ENCODE measurements around the gene KRTAP2-1. TPM values are rescaled to one million over a fixed set of nuclear protein-coding genes. Genes with fewer than 3 reads are reported as not detected.
A peak's percentile ranks its signal among the peaks of the same experiment; 100 is the strongest.
"Not testable (repeated sequence)": the region's sequence is repeated elsewhere in the genome, so short reads cannot be mapped to it uniquely, and the experiment has no call there.

The KRTAP2-1 gene
- total RNA-seq, 1 experiment from 2014 or later, result not detected

DNA sequence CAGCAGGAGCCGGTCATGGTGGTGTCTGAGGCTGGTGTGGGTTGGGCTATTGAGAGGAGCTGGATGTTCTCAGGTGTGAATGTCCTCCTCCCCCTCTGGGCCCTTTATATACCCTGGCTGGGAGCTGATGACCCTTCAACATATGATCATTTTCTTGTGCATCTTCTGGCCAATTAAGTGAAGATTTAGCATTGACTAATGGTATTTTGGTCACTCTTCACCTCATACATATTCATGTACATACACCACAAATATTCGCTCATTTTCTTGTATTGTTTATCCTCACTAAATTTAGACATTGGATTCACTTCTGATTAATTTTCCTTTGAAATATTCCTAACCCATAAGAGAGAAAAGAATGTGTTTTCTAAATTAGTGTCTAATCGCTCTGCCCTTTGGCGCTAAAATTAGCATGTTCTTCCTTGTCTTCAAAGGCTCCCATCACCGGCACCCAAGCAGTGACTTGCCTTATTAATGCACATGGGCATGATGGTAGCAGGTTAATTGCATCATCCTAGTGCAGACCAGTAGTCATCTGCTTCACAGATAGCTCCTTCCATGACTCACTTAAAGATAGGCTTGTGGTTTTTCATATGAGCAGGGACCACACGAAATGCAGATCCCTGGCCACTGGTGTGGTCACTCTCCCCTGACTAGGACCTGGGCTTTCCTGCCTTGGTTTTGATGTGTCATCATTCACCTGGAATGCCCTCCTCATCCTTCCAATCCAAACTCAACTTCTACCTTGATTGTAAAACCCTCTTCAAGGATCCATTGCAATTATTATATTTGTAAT is 18.9 kb upstream of the KRTAP2-1 start, which contains the start of gene KRTAP2-4:
Gene KRTAP2-4 (minus strand): TSS at position 51 of the 796 bp plus-strand sequence. CDS start 34 bp downstream, at position 17.
- H3K27ac ChIP-seq (ENCODE audit: low read length), result peak within 1 kb of the TSS; percentile 75

DNA sequence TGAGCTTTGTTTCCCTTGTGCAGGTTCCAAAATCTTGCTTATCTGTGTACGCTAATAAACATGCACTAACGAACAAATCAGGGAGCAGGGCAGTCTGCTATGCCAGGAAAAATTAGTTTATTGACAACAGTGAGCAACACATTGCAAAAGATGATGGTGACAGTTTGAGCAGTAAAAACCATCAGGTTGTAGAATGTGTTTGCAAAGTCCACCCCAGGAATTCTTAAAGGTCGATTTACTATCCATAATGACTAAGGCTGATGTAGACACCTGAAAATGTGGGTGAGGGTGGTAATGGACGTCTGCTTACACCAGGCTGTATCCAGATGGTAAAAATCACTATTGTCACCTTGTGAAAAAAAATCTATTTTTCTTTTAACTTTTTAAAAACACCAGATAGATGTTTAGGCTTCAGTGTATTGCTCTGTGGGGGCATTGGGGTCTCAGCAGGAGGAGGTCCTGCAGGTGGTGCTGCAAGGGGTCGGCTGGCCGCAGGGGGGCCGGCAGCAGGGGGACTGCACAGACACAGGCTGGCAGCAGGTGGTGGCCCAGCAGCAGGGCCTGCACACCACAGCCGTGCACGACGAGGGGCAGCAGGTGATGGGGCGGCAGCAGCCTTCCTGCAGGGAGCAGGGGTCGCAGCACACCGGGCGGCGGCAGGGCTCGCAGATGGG is 18.0 kb upstream of the KRTAP2-1 start:
- intact Hi-C loops (cut with micrococcal nuclease), result loop anchor here (10.0 kb wide), 2 partner anchors 60 to 150 kb away; partner anchors contain the start of gene KRTAP3-1
- H3K36me3 ChIP-seq (ENCODE audit: low read depth, low read length); H3K9me2 ChIP-seq (replicated peaks; ENCODE audit: low read length); POLR2A ChIA-PET (ENCODE audit: unreplicated experiment); H3K4me3 ChIP-seq (ENCODE audit: low read length); ATAC-seq; H3K9ac ChIP-seq (ENCODE audit: low read length); H2AFZ ChIP-seq (ENCODE audit: low read length); H3K79me2 ChIP-seq (ENCODE audit: low read length); CTCF ChIA-PET; H3K27me3 ChIP-seq (ENCODE audit: low read length); H3K9me3 ChIP-seq (ENCODE audit: low read length); H3K4me2 ChIP-seq (ENCODE audit: low read length); H4K20me1 ChIP-seq (ENCODE audit: low read length); H3F3A ChIP-seq (ENCODE audit: low read length, unreplicated experiment); BruUV-seq (replicated peaks): not testable (repeated sequence)
- peak; percentile 58 for DNase-seq
- Histone ChIP-seq H3K27ac (ENCODE audit: low read length) (peak overlapping the region; percentile 43; the same call in 1 of the 2 replicates), H3K4me1 (ENCODE audit: insufficient read depth, low read length) (peaks cover 69% of the 10 kb centered on the region)

More for the DNA sequence above, 18.9 kb upstream of the KRTAP2-1 start, which contains the start of gene KRTAP2-4:
- no peaks in the 10 kb centered on the region for H3K9me2 ChIP-seq (replicated peaks; ENCODE audit: low read length)
- TF ChIP-seq, protein P1, sequence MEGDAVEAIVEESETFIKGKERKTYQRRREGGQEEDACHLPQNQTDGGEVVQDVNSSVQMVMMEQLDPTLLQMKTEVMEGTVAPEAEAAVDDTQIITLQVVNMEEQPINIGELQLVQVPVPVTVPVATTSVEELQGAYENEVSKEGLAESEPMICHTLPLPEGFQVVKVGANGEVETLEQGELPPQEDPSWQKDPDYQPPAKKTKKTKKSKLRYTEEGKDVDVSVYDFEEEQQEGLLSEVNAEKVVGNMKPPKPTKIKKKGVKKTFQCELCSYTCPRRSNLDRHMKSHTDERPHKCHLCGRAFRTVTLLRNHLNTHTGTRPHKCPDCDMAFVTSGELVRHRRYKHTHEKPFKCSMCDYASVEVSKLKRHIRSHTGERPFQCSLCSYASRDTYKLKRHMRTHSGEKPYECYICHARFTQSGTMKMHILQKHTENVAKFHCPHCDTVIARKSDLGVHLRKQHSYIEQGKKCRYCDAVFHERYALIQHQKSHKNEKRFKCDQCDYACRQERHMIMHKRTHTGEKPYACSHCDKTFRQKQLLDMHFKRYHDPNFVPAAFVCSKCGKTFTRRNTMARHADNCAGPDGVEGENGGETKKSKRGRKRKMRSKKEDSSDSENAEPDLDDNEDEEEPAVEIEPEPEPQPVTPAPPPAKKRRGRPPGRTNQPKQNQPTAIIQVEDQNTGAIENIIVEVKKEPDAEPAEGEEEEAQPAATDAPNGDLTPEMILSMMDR (conservative IDR thresholded peaks at IDR 0.05; ENCODE audit: low read depth, low read length), result no peak
- TF ChIP-seq EZH2phosphoT487 (IDR thresholded peaks at IDR 0.05; ENCODE audit: borderline replicate concordance, low read length) (no peak), EZH2 (IDR thresholded peaks at IDR 0.05; ENCODE audit: low read length, unreplicated experiment) (no peak)
- no peaks in the 10 kb centered on the region for H3K27me3 ChIP-seq (ENCODE audit: low read length)
- peaks cover 60% of the 10 kb centered on the region for H3K4me1 ChIP-seq (ENCODE audit: insufficient read depth, low read length)
- H3K4me3 ChIP-seq (ENCODE audit: low read length), result no peak within 1 kb of the TSS
- intact Hi-C loops (cut with micrococcal nuclease), result loop anchor here (10.0 kb wide), 2 partner anchors 61 to 149 kb away; partner anchors contain the start of gene KRTAP3-1
- H3F3A ChIP-seq (ENCODE audit: low read length, unreplicated experiment), result no peaks in the 10 kb centered on the region
- no peaks in the 10 kb centered on the region for H4K20me1 ChIP-seq (ENCODE audit: low read length)
- ChIA-PET CTCF (no interaction called here), POLR2A (ENCODE audit: unreplicated experiment) (no interaction called here)
- H3K36me3 ChIP-seq (ENCODE audit: low read depth, low read length), result no peaks in the 10 kb centered on the region
- no peak within 1 kb of the TSS for H2AFZ ChIP-seq (ENCODE audit: low read length)
- no peak within 1 kb of the TSS for H3K9ac ChIP-seq (ENCODE audit: low read length)
- DNase-seq (peak; percentile 83), ATAC-seq (peak; percentile 67)
- no peaks in the 10 kb centered on the region for H3K79me2 ChIP-seq (ENCODE audit: low read length)
- H3K4me2 ChIP-seq (ENCODE audit: low read length), result 0 out of 2 replicates have a peak within 1 kb of the TSS, but pooled peaks have one; percentile 34
- no TSS peak for BruUV-seq (replicated peaks)
- H3K9me3 ChIP-seq (ENCODE audit: low read length), result no peaks in the 10 kb centered on the region

- Histone ChIP-seq H3K4me1 (ENCODE audit: insufficient read depth, low read length) (peaks cover 76% of the 10 kb centered on the region), H3K27ac (ENCODE audit: low read length) (peak overlapping the region; percentile 21; the same call in 1 of the 2 replicates), H2AFZ (ENCODE audit: low read length) (no peak overlapping the region), H3K79me2 (ENCODE audit: low read length) (no peaks in the 10 kb centered on the region), H3K4me3 (ENCODE audit: low read length) (no peak overlapping the region), H3F3A (ENCODE audit: low read length, unreplicated experiment) (peaks cover 8% of the 10 kb centered on the region), H3K9me3 (ENCODE audit: low read length) (no peaks in the 10 kb centered on the region), H4K20me1 (ENCODE audit: low read length) (no peaks in the 10 kb centered on the region), H3K36me3 (ENCODE audit: low read depth, low read length) (no peaks in the 10 kb centered on the region), H3K9ac (ENCODE audit: low read length) (no peak overlapping the region), H3K27me3 (ENCODE audit: low read length) (no peaks in the 10 kb centered on the region), H3K9me2 (replicated peaks; ENCODE audit: low read length) (no peaks in the 10 kb centered on the region), H3K4me2 (ENCODE audit: low read length) (no peak overlapping the region)
- CTCF ChIA-PET, result no interaction called here
- DNase-seq, result no peak
- intact Hi-C loops (cut with micrococcal nuclease), result loop anchor here (5.0 to 10.0 kb wide), 3 partner anchors 60 to 150 kb away; partner anchors contain the start of gene KRTAP3-1
- no peak for ATAC-seq
- BruUV-seq (replicated peaks), result no TSS peak
- TF ChIP-seq EZH2phosphoT487 (IDR thresholded peaks at IDR 0.05; ENCODE audit: borderline replicate concordance, low read length) (no peak), EZH2 (IDR thresholded peaks at IDR 0.05; ENCODE audit: low read length, unreplicated experiment) (no peak)
- TF ChIP-seq, protein P1 (conservative IDR thresholded peaks at IDR 0.05; ENCODE audit: low read depth, low read length), result no peak
- POLR2A ChIA-PET (ENCODE audit: unreplicated experiment), result no interaction called here
Observed at GRCh38 chr17:41064301-41064700, 17.2 kb upstream of the KRTAP2-1 start.

All from PC-3 (cell line).